Peyer's patch (tissue), 4 donors: Measurements from ENCODE around the gene LPIN1.

Experiments used
- POLR2A ChIP-seq, 2 donors: fragments of 450-650 bp; IDR thresholded peaks; one replicate each; pipeline ENCODE4 v1.5.1; 2017; ENCODE audit warnings: antibody characterized with exemption in 2 of 2, mild to moderate bottlenecking in 2 of 2, moderate library complexity in 2 of 2
- TF ChIP-seq, protein P1 (sequence below), 6 experiments: fragments of 450-650 bp in 4 of 6; fragments of 200-600 bp in 2 of 6; sonication (generic) in 1 of 6; IDR thresholded peaks; one replicate each; pipeline ENCODE4 v1.5.1; 2017 to 2019; ENCODE audit warnings: antibody characterized with exemption in 6 of 6, mild to moderate bottlenecking in 3 of 6, moderate library complexity in 1 of 6

- TF ChIP-seq, protein P1, sequence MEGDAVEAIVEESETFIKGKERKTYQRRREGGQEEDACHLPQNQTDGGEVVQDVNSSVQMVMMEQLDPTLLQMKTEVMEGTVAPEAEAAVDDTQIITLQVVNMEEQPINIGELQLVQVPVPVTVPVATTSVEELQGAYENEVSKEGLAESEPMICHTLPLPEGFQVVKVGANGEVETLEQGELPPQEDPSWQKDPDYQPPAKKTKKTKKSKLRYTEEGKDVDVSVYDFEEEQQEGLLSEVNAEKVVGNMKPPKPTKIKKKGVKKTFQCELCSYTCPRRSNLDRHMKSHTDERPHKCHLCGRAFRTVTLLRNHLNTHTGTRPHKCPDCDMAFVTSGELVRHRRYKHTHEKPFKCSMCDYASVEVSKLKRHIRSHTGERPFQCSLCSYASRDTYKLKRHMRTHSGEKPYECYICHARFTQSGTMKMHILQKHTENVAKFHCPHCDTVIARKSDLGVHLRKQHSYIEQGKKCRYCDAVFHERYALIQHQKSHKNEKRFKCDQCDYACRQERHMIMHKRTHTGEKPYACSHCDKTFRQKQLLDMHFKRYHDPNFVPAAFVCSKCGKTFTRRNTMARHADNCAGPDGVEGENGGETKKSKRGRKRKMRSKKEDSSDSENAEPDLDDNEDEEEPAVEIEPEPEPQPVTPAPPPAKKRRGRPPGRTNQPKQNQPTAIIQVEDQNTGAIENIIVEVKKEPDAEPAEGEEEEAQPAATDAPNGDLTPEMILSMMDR (IDR thresholded peaks at IDR 0.05), result no peak
- no peak for TF ChIP-seq POLR2A (IDR thresholded peaks at IDR 0.05)
Measured at GRCh38 chr2:11717623-11718022, 28.8 kb upstream of the LPIN1 start.
